IPS DF 6.9 (cell line): ENCODE results near the gene DTNBP1.

Source experiments
- DNase-seq: peaks from one replicate; pipeline ENCODE4 v3.0.0-alpha.2; 2013; ENCODE audit warnings: low read depth, low spot score
- H3K27ac ChIP-seq: one replicate; pipeline ENCODE4 v1.5.1; 2013; ENCODE audit warnings: low read length, control low read depth
- H3K27me3 ChIP-seq: 2 replicates; pipeline ENCODE4 v1.6.1; 2013; ENCODE audit warnings: mild to moderate bottlenecking, low read length; ENCODE audit not compliant: control insufficient read depth, insufficient read depth
- H3K36me3 ChIP-seq: 2 replicates; pipeline ENCODE4 v1.6.1; 2013; ENCODE audit warnings: low read length; ENCODE audit not compliant: control insufficient read depth, insufficient read depth
- H3K4me1 ChIP-seq: 2 replicates; pipeline ENCODE4 v1.6.1; 2013; ENCODE audit warnings: low read length; ENCODE audit not compliant: control insufficient read depth, insufficient read depth
- H3K4me3 ChIP-seq: 2 replicates; pipeline ENCODE4 v1.5.1; 2013; ENCODE audit warnings: mild to moderate bottlenecking, low read length
- H3K9me3 ChIP-seq: 2 replicates; pipeline ENCODE4 v1.6.1; 2013; ENCODE audit warnings: low read length, inconsistent platforms; ENCODE audit not compliant: control insufficient read depth, insufficient read depth
- WGBS: extraction: QIAGEN DNeasy Blood & Tissue Kit; methylation state at CpG from one replicate; pipeline ENCODE4 v1.1.7; 2013; ENCODE audit warnings: mixed read lengths, missing lambda C conversion rate; ENCODE audit not compliant: insufficient read length, insufficient coverage; 5-methylcytosine and 5-hydroxymethylcytosine counted together

DTNBP1 gene

DNA sequence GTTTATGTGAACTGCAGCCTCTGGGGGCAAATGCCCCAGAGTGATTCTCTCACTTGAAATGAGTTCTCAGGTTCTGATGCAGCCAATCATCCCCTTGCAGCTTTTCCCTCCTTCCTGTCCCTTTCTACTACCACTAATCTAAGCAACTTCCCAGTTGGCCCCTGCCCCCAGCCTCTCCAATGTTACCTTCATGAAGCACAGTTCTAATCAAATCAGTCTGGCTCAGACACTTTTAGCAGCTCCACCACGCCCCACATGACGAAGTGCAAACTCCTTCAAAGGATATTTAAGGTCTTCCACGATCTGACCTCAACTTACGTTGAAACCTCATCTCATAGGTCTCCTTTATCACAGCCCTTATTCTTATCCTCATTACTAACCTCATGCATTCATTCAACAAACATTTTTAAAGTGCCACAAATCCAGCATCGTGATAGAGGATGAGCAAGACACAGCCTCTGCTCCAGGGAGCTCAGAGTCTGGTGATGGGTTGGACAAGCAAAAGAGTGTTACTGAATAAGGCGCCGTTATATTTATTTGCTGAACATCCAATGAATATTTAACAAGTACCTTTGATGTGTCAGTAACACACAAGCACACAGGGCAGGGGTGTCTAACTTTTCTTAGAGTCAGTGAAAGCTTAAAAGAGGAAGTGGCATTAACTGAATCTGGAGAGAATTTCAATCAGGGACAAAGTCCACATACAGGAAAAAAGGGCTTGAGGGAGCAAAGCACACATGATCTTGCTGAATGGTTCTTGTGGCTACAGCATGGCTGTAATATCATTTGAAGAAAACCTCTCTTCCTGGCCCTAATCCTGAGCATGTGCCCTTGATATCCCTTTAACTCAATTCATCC, 20.4 kb upstream of the DTNBP1 start:
- H3K27me3 ChIP-seq = no peaks in the 10 kb centered on the region
- H3K9me3 ChIP-seq = no peaks in the 10 kb centered on the region
- WGBS = no CpG with 5 or more reads among the region's 7 CpGs
- no peak overlapping the region for H3K4me3 ChIP-seq
- no peak for DNase-seq
- no peaks in the 10 kb centered on the region for H3K36me3 ChIP-seq
- H3K27ac ChIP-seq = no peak overlapping the region
- 0 out of 2 replicates have a peak, but pooled peaks cover 2% of the 10 kb centered on the region for H3K4me1 ChIP-seq

- H3K9me3 ChIP-seq = no peaks in the 10 kb centered on the region
- DNase-seq = no peak
- WGBS = no CpG with 5 or more reads among the region's 1 CpG
- 0 out of 2 replicates have a peak, but pooled peaks cover 2% of the 10 kb centered on the region for H3K4me1 ChIP-seq
- H3K27ac ChIP-seq = no peak overlapping the region
- H3K4me3 ChIP-seq = no peak overlapping the region
- no peaks in the 10 kb centered on the region for H3K36me3 ChIP-seq
- H3K27me3 ChIP-seq = no peaks in the 10 kb centered on the region
Observed at GRCh38 chr6:15681946-15682345, 19.1 kb upstream of the DTNBP1 start.

GRCh38 chr6:15678514-15678913, 15.7 kb upstream of the DTNBP1 start:
- Histone ChIP-seq H3K27ac (no peak overlapping the region), H3K4me3 (no peak overlapping the region), H3K36me3 (no peaks in the 10 kb centered on the region), H3K4me1 (peaks cover 1% of the 10 kb centered on the region; the same call in 1 of the 2 replicates), H3K9me3 (no peaks in the 10 kb centered on the region), H3K27me3 (no peaks in the 10 kb centered on the region)
- DNase-seq = no peak

DNA sequence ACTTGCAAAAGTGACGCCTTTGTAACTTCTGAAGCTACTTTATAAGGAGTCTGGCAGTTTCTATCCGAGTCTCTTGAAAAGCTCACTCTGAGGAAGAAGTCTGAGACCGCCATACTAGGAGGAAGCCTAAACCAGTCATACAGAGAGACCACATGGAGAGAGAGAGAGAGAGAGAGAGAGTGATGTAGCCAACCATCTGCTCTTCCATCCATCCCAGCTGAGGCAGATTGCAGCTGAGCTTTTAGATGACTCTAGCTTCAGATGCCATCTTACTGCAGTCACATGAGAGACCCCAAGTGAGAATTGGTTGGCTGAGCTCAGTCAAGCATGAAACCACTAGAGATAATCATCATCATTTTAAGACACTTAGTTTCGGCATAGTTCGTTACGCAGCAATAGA, 15.0 kb upstream of the DTNBP1 start:
- Histone ChIP-seq H3K27ac (no peak overlapping the region), H3K27me3 (no peaks in the 10 kb centered on the region), H3K4me1 (peaks cover 1% of the 10 kb centered on the region; the same call in 1 of the 2 replicates), H3K4me3 (no peak overlapping the region), H3K36me3 (no peaks in the 10 kb centered on the region), H3K9me3 (no peaks in the 10 kb centered on the region)
- no CpG with 5 or more reads among the region's 6 CpGs for WGBS
- no peak for DNase-seq

- Histone ChIP-seq H3K36me3 (no peaks in the 10 kb centered on the region), H3K27ac (no peak overlapping the region), H3K4me1 (peaks cover 1% of the 10 kb centered on the region; the same call in 1 of the 2 replicates), H3K27me3 (no peaks in the 10 kb centered on the region), H3K4me3 (no peak overlapping the region), H3K9me3 (no peaks in the 10 kb centered on the region)
- WGBS = no CpG with 5 or more reads among the region's 3 CpGs
- DNase-seq = no peak
Observed at GRCh38 chr6:15675536-15676220, 12.8 kb upstream of the DTNBP1 start.

GRCh38 chr6:15674690-15675386, 12.0 kb upstream of the DTNBP1 start:
- Histone ChIP-seq H3K4me1 (peaks cover 1% of the 10 kb centered on the region; the same call in 1 of the 2 replicates), H3K27ac (no peak overlapping the region), H3K9me3 (no peaks in the 10 kb centered on the region), H3K36me3 (no peaks in the 10 kb centered on the region), H3K4me3 (no peak overlapping the region), H3K27me3 (no peaks in the 10 kb centered on the region)
- no peak for DNase-seq
- no CpG with 5 or more reads among the region's 9 CpGs for WGBS

DNA sequence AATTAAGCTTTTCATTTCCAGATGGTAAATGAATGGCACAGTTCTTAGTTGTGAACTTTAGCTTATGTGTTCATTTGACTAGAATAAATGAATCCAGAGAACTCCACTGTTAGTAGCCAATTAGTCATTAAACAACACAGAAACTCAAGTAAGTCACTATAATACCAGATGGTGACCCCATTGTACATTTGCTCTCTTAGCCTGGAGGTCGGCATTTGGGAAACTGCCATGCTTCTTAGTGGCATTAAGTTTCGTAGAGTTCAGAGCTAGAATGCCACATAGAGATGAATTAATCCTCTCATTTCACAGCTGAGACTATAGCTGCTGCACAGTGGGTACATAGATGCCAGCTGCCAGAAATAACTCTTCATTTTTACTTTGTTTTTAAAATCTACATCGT, 10.8 kb upstream of the DTNBP1 start:
- no peak overlapping the region for H3K4me3 ChIP-seq
- no peaks in the 10 kb centered on the region for H3K27me3 ChIP-seq
- no peaks in the 10 kb centered on the region for H3K9me3 ChIP-seq
- no peak for DNase-seq
- H3K4me1 ChIP-seq = peaks cover 1% of the 10 kb centered on the region; the same call in 1 of the 2 replicates
- H3K27ac ChIP-seq = no peak overlapping the region
- no CpG with 5 or more reads among the region's 3 CpGs for whole genome bisulfite sequencing
- H3K36me3 ChIP-seq = no peaks in the 10 kb centered on the region

GRCh38 chr6:15672818-15673217, 10.0 kb upstream of the DTNBP1 start:
- WGBS = no CpG with 5 or more reads among the region's 3 CpGs
- H3K4me1 ChIP-seq = peaks cover 1% of the 10 kb centered on the region; the same call in 1 of the 2 replicates
- H3K27me3 ChIP-seq = no peaks in the 10 kb centered on the region
- H3K36me3 ChIP-seq = no peaks in the 10 kb centered on the region
- H3K9me3 ChIP-seq = no peaks in the 10 kb centered on the region
- H3K4me3 ChIP-seq = no peak overlapping the region
- no peak for DNase-seq
- H3K27ac ChIP-seq = no peak overlapping the region

GRCh38 chr6:15672291-15672690, 9.5 kb upstream of the DTNBP1 start:
- DNase-seq = no peak
- Histone ChIP-seq H3K4me1 (peaks cover 1% of the 10 kb centered on the region; the same call in 1 of the 2 replicates), H3K9me3 (no peaks in the 10 kb centered on the region), H3K36me3 (no peaks in the 10 kb centered on the region), H3K4me3 (no peak overlapping the region), H3K27ac (no peak overlapping the region), H3K27me3 (no peaks in the 10 kb centered on the region)
- WGBS = no CpG with 5 or more reads among the region's 1 CpG

DNA sequence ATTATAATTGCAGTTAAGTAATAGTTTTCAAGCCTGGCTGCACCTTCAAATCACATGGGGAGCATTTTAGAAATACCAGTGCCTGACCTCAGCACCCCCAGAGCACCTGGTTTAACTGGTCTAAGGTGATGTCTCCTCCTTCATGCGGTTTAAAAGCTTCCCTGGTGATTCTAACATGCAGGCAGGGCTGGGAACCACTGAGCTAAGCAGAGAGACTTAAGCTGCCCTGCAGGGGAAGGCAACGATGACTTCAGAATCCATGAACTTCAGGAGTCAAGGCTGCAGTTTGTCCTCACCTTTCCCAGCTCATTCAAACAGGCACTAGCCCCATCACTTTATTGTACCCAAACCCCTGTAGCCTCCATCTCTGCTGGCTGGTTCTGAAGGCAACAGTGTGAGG, 6.1 kb upstream of the DTNBP1 start:
- no peaks in the 10 kb centered on the region; the same call in 1 of the 2 replicates for H3K27me3 ChIP-seq
- H3K9me3 ChIP-seq = no peaks in the 10 kb centered on the region
- H3K36me3 ChIP-seq = no peaks in the 10 kb centered on the region
- H3K27ac ChIP-seq = no peak overlapping the region
- H3K4me3 ChIP-seq = no peak overlapping the region
- no peaks in the 10 kb centered on the region for H3K4me1 ChIP-seq
- DNase-seq = no peak
- WGBS = no CpG with 5 or more reads among the region's 2 CpGs
